A204.1 (cell line): Measurements from ENCODE around the gene GTPBP4.

Experiments used
- FAIRE-seq: peaks from 2 replicates; lab custom pipeline; 2012; peaks lifted over from hg19 to GRCh38; lab: Jason Lieb, UNC

Gene GTPBP4

DNA sequence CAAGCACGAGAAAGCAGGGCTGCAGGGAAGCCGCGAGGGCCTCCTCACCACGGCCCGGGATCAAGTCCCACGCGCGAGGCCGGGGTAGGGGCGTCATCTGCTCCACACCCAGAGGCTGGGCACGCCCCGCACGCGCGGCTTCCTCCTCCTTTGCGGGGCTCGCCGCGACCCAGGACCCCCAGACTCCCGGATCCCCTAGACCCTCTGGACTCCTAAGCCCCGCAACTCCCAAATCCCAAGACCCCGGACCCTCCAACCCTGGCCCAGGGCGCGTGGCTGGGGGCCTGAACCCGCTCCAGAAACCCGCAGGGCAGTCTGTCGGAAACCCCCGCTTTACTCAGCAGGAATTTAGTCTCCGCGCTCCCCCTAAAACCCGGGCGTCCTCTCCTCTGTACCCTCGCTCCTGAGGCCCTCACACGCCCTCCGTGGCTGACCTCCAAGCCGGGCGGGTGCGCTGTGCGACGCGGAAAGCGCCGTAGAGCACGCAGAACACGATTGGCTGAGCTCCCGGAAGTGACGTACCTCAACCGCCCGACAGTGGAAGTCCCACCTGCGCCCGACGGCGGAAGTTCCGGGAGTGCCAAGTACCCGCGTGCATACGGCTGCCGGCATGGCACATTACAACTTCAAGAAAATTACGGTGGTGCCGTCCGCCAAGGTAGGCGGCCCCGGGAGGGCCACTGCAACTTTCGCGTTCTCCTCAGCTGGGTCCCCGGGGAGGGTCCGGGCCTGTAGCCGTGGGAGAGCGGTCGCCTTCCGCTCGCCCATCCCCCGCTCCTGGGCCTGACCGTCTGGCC lies at the start of gene GTPBP4:
TSS of gene GTPBP4 (plus strand) at position 565 of the 797 bp plus-strand sequence. CDS start at position 611, 46 bp downstream.
- no peak for FAIRE-seq

GRCh38 chr10:938941-939678 lies 49.1 kb upstream of the GTPBP4 start:
- FAIRE-seq, result no peak

GRCh38 chr10:943334-944033 lies 44.8 kb upstream of the GTPBP4 start:
- no peak for FAIRE-seq

DNA sequence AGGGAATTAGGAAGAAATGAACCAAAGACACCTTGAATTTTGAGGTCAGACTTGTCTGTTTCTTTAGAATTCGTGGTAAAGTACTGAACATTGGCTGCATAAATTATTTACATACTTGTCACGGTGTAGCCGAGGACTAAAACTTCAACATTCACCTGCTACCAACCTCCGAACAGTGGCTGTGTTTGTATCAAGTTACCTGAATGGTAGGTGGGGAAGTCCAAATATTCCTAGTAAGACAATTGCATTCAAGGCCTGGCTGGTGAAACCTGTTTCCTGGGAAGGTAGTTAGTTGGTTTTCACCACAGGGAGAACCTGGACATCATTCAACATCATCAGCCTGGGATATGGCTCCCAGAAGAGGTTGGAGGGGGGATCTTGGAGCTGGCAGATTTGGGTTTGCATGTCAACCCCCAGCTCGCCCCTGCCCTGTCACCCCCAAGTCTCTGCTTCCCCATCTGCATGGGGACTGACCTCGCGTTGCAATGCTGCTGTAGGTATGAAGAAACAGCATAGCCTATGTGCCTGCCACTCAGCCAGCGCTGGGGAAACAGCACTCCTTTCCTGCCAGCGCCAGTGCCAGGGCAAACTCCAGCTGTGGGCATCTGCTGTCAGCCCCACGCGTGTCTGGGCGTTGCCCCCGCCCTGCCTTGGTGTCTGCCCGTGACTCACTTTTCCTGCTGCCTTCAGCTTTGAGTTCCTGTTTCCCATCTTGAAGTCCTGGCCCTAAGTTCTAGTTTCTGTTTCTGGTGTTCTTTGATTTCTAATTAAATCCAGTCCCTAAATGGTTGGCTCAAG lies 44.0 kb upstream of the GTPBP4 start:
- no peak for FAIRE-seq

DNA sequence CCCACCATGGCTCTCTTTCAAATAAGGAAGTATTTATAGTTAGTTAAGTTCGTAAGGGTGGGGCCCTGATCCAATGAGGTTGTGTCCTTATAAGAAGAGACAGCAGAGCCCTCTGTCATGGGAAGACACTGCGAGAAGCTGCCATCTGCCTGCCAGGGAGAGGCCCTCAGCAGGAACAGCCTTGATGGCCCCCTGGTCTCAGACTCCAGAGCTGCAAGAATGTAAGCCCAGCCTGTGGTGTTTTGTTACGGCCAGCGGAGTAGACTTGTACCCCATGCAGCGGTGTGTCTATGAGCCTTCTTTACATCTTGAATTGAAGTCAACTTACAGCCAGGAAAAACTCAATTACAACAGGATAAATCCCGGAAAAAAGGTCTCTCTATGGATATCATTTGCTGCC lies 42.5 kb upstream of the GTPBP4 start:
- FAIRE-seq, result no peak

DNA sequence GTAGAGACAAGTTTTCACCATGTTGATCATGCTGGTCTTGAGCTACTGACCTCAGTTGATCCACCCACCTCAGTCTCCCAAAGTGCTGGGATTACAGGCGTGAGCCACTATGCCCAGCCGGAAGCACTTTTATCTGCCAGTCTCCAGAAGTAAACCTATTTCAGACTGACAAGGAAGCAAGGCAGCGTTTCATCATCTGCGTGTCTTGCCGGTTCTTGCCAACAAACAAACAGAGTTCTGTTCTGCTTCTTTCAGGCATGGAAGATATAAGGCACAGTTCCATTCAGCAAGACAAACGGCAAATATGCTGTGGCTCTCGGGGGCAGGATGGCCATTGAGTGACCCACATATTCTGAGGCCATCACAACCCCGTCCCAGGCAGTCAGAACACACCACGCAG lies 41.2 kb upstream of the GTPBP4 start:
- FAIRE-seq, result no peak

DNA sequence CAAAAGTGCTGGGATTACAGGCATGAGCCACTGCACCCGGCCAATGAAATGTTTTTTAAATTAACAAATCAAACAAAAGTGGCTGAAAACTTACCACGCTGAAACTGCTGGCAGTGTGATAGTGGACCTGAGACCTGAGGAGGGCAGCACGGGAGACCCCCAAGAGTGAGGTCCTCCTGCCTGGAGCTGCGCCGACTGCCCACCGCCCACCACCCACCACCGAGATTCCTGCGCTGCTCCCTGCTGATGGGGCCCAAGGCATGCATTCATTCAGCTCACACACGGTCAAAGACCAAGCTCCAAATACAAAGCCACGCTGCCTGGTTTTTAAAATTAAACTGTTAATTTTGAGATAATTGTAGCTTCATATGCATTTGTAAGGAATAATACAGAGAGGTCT lies 40.4 kb upstream of the GTPBP4 start:
- FAIRE-seq, result no peak

GRCh38 chr10:948347-948746 lies 39.9 kb upstream of the GTPBP4 start:
- no peak for FAIRE-seq

DNA sequence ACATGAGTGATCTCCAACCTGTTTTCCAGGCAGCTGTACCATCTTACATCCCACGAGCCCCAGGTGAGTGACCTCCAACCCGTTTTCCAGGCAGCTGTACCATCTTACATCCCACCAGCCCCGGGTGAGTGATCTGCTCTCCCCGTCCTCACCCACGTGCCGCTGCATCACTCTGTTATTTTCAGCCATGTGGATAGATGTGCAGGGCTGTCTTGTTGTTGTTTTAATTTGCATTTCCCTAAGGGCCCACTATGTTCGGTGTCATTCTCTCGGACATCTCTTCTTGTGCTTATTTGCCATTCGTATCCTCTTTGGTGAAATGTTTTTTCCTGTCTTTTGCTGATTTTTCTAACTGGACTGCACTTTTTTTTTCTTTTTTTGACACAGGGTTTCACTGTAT lies 38.8 kb upstream of the GTPBP4 start:
- no peak for FAIRE-seq

DNA sequence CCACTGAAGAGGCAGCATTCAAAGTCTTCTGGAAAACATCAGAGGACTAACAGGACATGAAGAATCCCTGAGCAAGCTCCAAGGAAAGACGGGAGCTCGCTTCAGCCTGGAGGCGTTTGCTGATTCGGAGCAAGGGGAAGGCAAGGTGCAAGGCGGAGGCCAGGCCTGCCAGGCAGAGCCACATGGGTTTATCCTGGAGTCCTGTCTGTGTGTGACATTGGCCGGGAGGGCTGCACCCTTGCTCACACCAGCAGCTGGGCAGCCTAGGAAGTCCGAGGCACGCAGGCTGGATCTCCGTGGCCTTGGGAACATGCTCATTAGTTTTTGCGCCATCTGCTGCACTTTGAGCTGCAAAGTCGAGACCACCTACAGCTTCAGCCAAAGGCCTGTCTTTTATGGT lies 34.4 kb upstream of the GTPBP4 start:
- no peak for FAIRE-seq

DNA sequence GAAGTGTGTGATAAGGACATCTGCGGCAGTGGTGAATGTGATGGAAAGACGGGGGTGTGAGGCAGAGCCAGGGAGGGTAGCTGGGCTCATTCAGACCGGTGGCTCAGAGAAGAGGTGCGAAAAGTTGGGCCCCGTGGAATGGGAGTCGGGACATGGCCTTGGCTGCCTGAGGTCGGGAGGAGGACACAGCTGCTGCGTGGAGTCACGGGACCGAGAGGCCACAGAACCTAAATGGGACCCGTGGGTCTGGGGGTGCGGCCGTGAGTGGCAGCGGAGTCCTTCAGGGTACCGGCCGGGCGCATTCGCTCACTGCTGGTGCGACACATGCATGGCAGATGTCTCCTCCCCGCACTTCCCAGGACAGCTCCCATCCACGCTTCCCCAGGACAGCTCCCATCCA lies 33.8 kb upstream of the GTPBP4 start:
- no peak for FAIRE-seq

GRCh38 chr10:955127-955819 lies 33.0 kb upstream of the GTPBP4 start:
- no peak for FAIRE-seq

DNA sequence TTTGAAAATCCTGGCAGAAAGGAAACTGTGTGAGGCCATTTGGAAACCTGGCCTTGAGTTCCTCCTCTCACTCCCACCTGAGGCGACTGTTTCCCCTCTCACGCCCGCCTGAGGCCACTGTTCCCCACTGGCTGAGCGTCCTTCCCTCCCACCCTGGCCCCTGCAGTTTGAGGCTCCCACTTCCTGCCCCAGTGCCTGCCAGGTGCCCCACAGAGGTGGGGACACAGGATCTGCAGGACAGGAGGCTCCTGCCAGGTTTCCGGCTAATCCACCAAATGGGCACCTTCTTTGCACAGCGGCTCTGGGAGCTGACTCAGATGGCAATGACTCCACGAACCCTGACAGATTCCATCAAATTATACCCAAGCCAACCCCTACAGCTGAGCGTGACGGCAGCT lies 32.4 kb upstream of the GTPBP4 start:
- no peak for FAIRE-seq

GRCh38 chr10:958106-958505 lies 30.1 kb upstream of the GTPBP4 start:
- no peak for FAIRE-seq

DNA sequence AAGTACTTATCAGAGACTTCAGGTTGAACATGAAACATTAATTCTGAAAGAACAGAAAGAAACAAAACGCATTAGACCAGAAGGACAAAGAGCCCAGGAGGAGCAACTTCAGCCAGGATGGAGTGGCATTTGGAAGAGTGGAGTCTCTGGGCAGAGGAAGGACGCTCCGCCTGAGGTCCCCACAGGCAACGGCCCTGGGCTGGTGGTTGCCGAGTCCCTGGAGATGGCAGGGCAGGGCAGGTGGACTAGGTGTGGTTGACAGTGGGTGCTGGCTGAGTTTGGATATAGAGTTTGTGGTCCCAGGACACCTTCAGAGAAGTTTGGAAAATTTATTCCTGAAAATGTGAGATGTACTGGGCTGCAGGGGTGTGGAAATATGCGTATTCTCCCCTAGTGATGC lies 29.4 kb upstream of the GTPBP4 start:
- no peak for FAIRE-seq

GRCh38 chr10:962342-962741 lies 25.9 kb upstream of the GTPBP4 start:
- no peak for FAIRE-seq

- no peak for FAIRE-seq
Measured at GRCh38 chr10:963186-963585, 25.0 kb upstream of the GTPBP4 start.

- no peak for FAIRE-seq
Measured at GRCh38 chr10:963655-964054, 24.6 kb upstream of the GTPBP4 start.

DNA sequence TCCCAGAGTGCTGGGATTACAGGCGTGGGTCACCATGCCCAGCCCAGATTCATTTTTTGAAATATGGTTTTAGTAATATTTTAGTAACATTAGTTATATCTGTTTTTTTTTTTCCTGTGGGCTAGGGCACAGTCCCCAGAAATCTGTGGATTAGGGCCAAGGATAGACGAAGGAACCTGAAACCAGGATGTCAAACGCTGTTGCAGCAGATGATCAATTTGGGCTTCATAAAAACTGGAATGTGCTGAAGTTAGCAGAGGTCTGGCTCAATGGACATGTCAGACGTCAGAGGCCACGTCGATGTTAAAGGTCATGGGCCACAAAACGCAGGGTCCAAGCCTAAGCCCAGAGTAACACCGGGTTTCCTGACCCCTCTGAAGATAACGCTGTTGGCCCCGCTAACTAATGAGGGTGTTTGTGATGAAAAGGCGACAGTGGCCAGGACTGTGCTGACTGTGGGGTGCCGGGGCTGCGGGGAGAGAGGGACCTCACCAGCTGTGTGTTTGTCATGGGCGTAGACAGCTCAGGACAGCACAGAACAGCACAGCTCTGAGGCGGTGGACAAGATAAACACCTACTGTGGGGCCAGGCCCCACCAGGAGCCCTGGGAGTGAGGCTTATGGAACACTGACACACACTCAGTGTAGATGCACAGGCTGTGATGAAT lies 23.8 kb upstream of the GTPBP4 start:
- no peak for FAIRE-seq

DNA sequence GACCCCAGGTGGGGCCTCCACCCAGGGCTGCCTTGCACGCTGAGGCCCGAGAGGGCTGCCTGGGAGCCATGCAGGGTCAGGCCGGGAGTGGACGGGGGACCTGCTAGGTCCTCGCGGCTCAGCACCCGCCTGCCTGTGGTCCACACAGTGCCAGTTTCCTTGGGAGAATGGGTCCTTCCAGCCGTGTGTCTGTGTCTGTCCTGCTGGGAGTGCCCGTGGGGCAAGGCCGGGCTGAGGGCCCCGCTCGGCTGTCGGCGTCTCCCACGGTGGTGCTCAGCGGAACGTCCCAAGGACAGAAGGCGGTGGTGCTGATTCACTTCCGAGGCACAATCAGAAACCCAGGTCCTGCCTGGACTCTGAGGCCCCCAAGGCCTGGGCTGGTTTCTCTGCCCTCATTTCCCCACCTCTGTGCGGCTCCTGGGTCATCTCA lies 23.2 kb upstream of the GTPBP4 start:
- FAIRE-seq, result no peak
